Activated CD4-positive, CD25-positive, alpha-beta regulatory T cell treated with anti-CD3 and anti-CD28 coated beads, Interleukin-2, amount 50 U/mL, for 72 hours (primary cell): Measurements from ENCODE around the gene C22orf23.
"Not testable (repeated sequence)": the region's sequence is repeated elsewhere in the genome, so short reads cannot be mapped to it uniquely, and the experiment has no call there.

Source experiments
- DNase-seq: peaks from one replicate; pipeline ENCODE4 v3.0.0; 2021

The C22orf23 gene

GRCh38 chr22:37951305-37951704 is 2.1 kb downstream of the C22orf23 start:
- no peak for DNase-seq

GRCh38 chr22:37947142-37947795 is 6.1 kb downstream of the C22orf23 start:
- not testable (repeated sequence) for DNase-seq

GRCh38 chr22:37944423-37944822 is 9.0 kb downstream of the C22orf23 start:
- not testable (repeated sequence) for DNase-seq

GRCh38 chr22:37943825-37944198 is 9.6 kb downstream of the C22orf23 start:
- no peak for DNase-seq

GRCh38 chr22:37943136-37943824 is 10.1 kb downstream of the C22orf23 start:
- DNase-seq, result no peak

GRCh38 chr22:37942133-37942532 is 11.3 kb downstream of the C22orf23 start:
- no peak for DNase-seq

- DNase-seq, result no peak
These were observed 12.6 kb downstream of the C22orf23 start for GRCh38 chr22:37940698-37941376.

GRCh38 chr22:37933711-37934376 is 19.6 kb downstream of the C22orf23 start:
- peak; percentile 87 for DNase-seq

GRCh38 chr22:37932821-37933578 is 20.4 kb downstream of the C22orf23 start:
- DNase-seq, result no peak

GRCh38 chr22:37932401-37932800 is 21.0 kb downstream of the C22orf23 start:
- no peak for DNase-seq

GRCh38 chr22:37931893-37932389 is 21.5 kb downstream of the C22orf23 start:
- DNase-seq, result no peak

GRCh38 chr22:37930952-37931440 is 22.4 kb downstream of the C22orf23 start:
- no peak for DNase-seq

GRCh38 chr22:37930270-37930951 is 23.0 kb downstream of the C22orf23 start:
- no peak for DNase-seq

GRCh38 chr22:37929390-37929789 is 24.0 kb downstream of the C22orf23 start:
- DNase-seq, result no peak

GRCh38 chr22:37927637-37927936 is 25.8 kb downstream of the C22orf23 start:
- no peak for DNase-seq

- DNase-seq, result no peak
These were observed 26.4 kb downstream of the C22orf23 start for GRCh38 chr22:37926771-37927636.

GRCh38 chr22:37926358-37926757 is 27.0 kb downstream of the C22orf23 start:
- no peak for DNase-seq

GRCh38 chr22:37925767-37926166 is 27.6 kb downstream of the C22orf23 start:
- no peak for DNase-seq

- no peak for DNase-seq
These were observed 28.1 kb downstream of the C22orf23 start for GRCh38 chr22:37925330-37925729.

- DNase-seq, result no peak
These were observed 28.9 kb downstream of the C22orf23 start for GRCh38 chr22:37924386-37925065.
